WTC11 (cell line): ENCODE data around the gene MCAT. TPM values are rescaled to one million over a fixed set of nuclear protein-coding genes. Genes with fewer than 3 reads are reported as not detected.

Experiments
- ATAC-seq: fragments of 200-7000 bp; cut with Tn5 transposase; 2 replicates; pipeline ENCODE4 v1.10.0; 2021; ENCODE audit warnings: mild to moderate bottlenecking, moderate library complexity
- CTCF ChIA-PET: fragments of 300-600 bp; sonication (Branson Sonifier 250); formaldehyde crosslinking; loops from one replicate; lab custom pipeline; 2021; ENCODE audit warnings: antibody characterized with exemption; lab: Charles Lee
- POLR2A ChIA-PET: fragments of 350-600 bp; sonication (Branson Sonifier 250); formaldehyde crosslinking; loops from one replicate; lab custom pipeline; 2021; ENCODE audit warnings: antibody characterized with exemption; lab: Charles Lee
- DNase-seq: peaks from one replicate; pipeline ENCODE4 v3.0.0; 2021; ENCODE audit warnings: low spot score
- H3K27ac Mint-ChIP-seq: 2 replicates; pipeline ENCODE4 v1.8.0; 2021; ENCODE audit warnings: mixed read lengths
- H3K27me3 Mint-ChIP-seq: 2 replicates; pipeline ENCODE4 v1.8.0; 2021; ENCODE audit warnings: low read depth, mild to moderate bottlenecking, moderate library complexity, mixed read lengths
- H3K36me3 Mint-ChIP-seq: 2 replicates; pipeline ENCODE4 v1.8.0; 2021; ENCODE audit warnings: mixed read lengths
- H3K4me1 Mint-ChIP-seq: 2 replicates; pipeline ENCODE4 v1.8.0; 2022; ENCODE audit warnings: mixed read lengths
- H3K4me3 Mint-ChIP-seq: 2 replicates; pipeline ENCODE4 v1.8.0; 2021; ENCODE audit warnings: mild to moderate bottlenecking, moderate library complexity, mixed read lengths
- H3K9me3 Mint-ChIP-seq: 2 replicates; pipeline ENCODE4 v1.8.0; 2021; ENCODE audit warnings: mixed read lengths
- ELF4 ChIP-seq: sonication (generic); formaldehyde crosslinking; IDR thresholded peaks from 2 replicates; pipeline ENCODE4 v1.8.1; 2022; ENCODE audit warnings: low read depth, mild to moderate bottlenecking, moderate library complexity, missing genetic modification reagents
- GABPB1 ChIP-seq: sonication (generic); formaldehyde crosslinking; IDR thresholded peaks from 2 replicates; pipeline ENCODE4 v1.8.1; 2023; ENCODE audit warnings: mild to moderate bottlenecking, missing genetic modification reagents
- MYBL2 ChIP-seq: sonication (generic); formaldehyde crosslinking; IDR thresholded peaks from 2 replicates; pipeline ENCODE4 v1.8.1; 2023; ENCODE audit warnings: mild to moderate bottlenecking, moderate library complexity, missing genetic modification reagents
- PRRX2 ChIP-seq: fragments of 250-450 bp; sonication (Bioruptor Pico); IDR thresholded peaks from 2 replicates; pipeline ENCODE4 v1.8.0; 2021; ENCODE audit warnings: mild to moderate bottlenecking
- TP53 ChIP-seq: sonication (generic); formaldehyde crosslinking; IDR thresholded peaks from 2 replicates; pipeline ENCODE4 v1.8.1; 2023; ENCODE audit warnings: mild to moderate bottlenecking, missing genetic modification reagents
- ZNF396 ChIP-seq: fragments of 250-450 bp; sonication (Bioruptor Pico); IDR thresholded peaks from 2 replicates; pipeline ENCODE4 v1.8.0; 2021; ENCODE audit warnings: mild to moderate bottlenecking, moderate library complexity, borderline replicate concordance
- ZNF671 ChIP-seq: fragments of 250-450 bp; sonication (Bioruptor Pico); IDR thresholded peaks from 2 replicates; pipeline ENCODE4 v1.8.0; 2021; ENCODE audit warnings: mild to moderate bottlenecking
- total RNA-seq: library from RNA; stranded (reverse); gene quantifications from 3 replicates; pipeline ENCODE4 v1.2.3, GENCODE V29; 2021
- TF ChIP-seq, protein P1 (sequence below): sonication (generic); formaldehyde crosslinking; IDR thresholded peaks from 2 replicates; pipeline ENCODE4 v1.8.0; 2022; ENCODE audit warnings: mild to moderate bottlenecking, missing genetic modification reagents
- TF ChIP-seq, protein P2 (sequence below): fragments of 250-450 bp; sonication (Bioruptor Pico); IDR thresholded peaks from 2 replicates; pipeline ENCODE4 v1.9.0; 2021; ENCODE audit warnings: mild to moderate bottlenecking
- TF ChIP-seq, protein P3 (sequence below): sonication (generic); formaldehyde crosslinking; IDR thresholded peaks from 2 replicates; pipeline ENCODE4 v1.8.1; 2022; ENCODE audit warnings: mild to moderate bottlenecking, moderate library complexity, missing genetic modification reagents
- TF ChIP-seq, protein P4 (sequence below): sonication (generic); formaldehyde crosslinking; IDR thresholded peaks from 2 replicates; pipeline ENCODE4 v1.8.0; 2023; ENCODE audit warnings: missing genetic modification reagents, mild to moderate bottlenecking, borderline replicate concordance
- TF ChIP-seq, protein P5 (sequence below): sonication (generic); formaldehyde crosslinking; IDR thresholded peaks from 2 replicates; pipeline ENCODE4 v1.8.1; 2022; ENCODE audit warnings: low read depth, missing genetic modification reagents, borderline replicate concordance
- TF ChIP-seq, protein P6 (sequence below): fragments of 250-450 bp; sonication (Bioruptor Pico); IDR thresholded peaks from 2 replicates; pipeline ENCODE4 v1.8.0; 2021; ENCODE audit warnings: mild to moderate bottlenecking
- TF ChIP-seq, protein P7 (sequence below): sonication (generic); formaldehyde crosslinking; IDR thresholded peaks from 2 replicates; pipeline ENCODE4 v1.8.0; 2022; ENCODE audit warnings: mild to moderate bottlenecking, missing genetic modification reagents

MCAT gene
- total RNA-seq, 1 experiment from 2014 or later: 18.5 TPM

DNA sequence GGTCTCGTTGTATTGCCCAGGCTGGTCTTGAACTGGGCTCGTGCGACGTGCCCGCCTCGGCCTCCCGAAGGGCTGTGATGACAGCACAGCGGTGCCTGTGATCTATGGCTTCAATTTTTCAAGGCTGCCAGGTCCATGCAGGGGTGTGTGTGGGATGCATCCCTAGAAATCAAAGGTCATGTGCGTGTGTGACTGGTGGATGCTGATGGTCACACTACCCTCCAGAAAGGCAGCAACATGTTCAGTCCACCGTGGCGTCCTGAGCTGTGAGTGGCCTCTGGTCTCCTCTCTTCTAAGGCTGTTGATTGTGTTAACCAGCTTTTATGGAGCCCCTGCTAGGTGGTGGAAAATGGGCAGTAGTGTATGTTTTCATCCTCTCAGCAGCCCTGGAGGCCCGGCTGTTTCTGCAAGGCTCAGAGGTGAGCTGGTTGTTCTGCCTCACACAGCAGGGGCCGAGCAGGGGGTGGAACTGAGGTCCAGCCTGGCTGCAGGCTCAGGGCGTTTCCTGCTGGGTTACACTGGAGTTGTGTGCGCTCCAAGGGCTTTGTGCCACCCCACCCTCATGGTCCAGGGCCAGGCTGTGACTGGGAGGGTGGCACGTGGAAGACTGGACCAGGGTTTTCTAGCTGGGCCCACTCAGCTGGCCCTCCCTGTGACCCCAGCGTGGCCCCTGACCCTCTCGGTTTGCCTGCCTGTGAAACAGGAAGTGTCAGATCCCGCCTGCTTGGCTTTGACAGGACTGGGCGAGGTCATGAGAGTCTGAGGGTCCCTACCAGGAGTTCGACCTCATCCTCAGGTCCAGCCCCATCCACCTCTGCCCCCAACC lies 25.0 kb downstream of the MCAT start:
- no peaks in the 10 kb centered on the region for H3K9me3 Mint-ChIP-seq
- H3K4me1 Mint-ChIP-seq: peaks cover 6% of the 10 kb centered on the region; the same call in 1 of the 2 replicates
- peaks cover 16% of the 10 kb centered on the region for H3K27me3 Mint-ChIP-seq
- no peak overlapping the region for H3K27ac Mint-ChIP-seq
- CTCF ChIA-PET: interaction anchor here (0.5 to 1.5 kb wide), 6 partner anchors 11 to 108 kb away, joined by 3 to 4 read pairs (median 3); no protein-coding TSS in a partner anchor
- no peak overlapping the region for H3K4me3 Mint-ChIP-seq
- POLR2A ChIA-PET: no interaction called here
- DNase-seq (no peak), ATAC-seq (peak; percentile 22)
- no peaks in the 10 kb centered on the region for H3K36me3 Mint-ChIP-seq
- TF ChIP-seq, protein P1, sequence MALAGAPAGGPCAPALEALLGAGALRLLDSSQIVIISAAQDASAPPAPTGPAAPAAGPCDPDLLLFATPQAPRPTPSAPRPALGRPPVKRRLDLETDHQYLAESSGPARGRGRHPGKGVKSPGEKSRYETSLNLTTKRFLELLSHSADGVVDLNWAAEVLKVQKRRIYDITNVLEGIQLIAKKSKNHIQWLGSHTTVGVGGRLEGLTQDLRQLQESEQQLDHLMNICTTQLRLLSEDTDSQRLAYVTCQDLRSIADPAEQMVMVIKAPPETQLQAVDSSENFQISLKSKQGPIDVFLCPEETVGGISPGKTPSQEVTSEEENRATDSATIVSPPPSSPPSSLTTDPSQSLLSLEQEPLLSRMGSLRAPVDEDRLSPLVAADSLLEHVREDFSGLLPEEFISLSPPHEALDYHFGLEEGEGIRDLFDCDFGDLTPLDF (CRISPR knock-in tag): no peak
- TF ChIP-seq PRRX2: no peak
- TF ChIP-seq, protein P2, sequence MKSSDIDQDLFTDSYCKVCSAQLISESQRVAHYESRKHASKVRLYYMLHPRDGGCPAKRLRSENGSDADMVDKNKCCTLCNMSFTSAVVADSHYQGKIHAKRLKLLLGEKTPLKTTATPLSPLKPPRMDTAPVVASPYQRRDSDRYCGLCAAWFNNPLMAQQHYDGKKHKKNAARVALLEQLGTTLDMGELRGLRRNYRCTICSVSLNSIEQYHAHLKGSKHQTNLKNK (CRISPR knock-in tag): no peak
- TF ChIP-seq, protein P3, sequence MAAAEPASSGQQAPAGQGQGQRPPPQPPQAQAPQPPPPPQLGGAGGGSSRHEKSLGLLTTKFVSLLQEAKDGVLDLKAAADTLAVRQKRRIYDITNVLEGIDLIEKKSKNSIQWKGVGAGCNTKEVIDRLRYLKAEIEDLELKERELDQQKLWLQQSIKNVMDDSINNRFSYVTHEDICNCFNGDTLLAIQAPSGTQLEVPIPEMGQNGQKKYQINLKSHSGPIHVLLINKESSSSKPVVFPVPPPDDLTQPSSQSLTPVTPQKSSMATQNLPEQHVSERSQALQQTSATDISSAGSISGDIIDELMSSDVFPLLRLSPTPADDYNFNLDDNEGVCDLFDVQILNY: no peak
- TF ChIP-seq, protein P4, sequence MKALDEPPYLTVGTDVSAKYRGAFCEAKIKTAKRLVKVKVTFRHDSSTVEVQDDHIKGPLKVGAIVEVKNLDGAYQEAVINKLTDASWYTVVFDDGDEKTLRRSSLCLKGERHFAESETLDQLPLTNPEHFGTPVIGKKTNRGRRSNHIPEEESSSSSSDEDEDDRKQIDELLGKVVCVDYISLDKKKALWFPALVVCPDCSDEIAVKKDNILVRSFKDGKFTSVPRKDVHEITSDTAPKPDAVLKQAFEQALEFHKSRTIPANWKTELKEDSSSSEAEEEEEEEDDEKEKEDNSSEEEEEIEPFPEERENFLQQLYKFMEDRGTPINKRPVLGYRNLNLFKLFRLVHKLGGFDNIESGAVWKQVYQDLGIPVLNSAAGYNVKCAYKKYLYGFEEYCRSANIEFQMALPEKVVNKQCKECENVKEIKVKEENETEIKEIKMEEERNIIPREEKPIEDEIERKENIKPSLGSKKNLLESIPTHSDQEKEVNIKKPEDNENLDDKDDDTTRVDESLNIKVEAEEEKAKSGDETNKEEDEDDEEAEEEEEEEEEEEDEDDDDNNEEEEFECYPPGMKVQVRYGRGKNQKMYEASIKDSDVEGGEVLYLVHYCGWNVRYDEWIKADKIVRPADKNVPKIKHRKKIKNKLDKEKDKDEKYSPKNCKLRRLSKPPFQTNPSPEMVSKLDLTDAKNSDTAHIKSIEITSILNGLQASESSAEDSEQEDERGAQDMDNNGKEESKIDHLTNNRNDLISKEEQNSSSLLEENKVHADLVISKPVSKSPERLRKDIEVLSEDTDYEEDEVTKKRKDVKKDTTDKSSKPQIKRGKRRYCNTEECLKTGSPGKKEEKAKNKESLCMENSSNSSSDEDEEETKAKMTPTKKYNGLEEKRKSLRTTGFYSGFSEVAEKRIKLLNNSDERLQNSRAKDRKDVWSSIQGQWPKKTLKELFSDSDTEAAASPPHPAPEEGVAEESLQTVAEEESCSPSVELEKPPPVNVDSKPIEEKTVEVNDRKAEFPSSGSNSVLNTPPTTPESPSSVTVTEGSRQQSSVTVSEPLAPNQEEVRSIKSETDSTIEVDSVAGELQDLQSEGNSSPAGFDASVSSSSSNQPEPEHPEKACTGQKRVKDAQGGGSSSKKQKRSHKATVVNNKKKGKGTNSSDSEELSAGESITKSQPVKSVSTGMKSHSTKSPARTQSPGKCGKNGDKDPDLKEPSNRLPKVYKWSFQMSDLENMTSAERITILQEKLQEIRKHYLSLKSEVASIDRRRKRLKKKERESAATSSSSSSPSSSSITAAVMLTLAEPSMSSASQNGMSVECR (CRISPR knock-in tag): no peak
- TF ChIP-seq GABPB1 (CRISPR knock-in tag): no peak
- no peak for TF ChIP-seq ZNF396 (CRISPR knock-in tag)
- no peak for TF ChIP-seq TP53
- TF ChIP-seq, protein P5, sequence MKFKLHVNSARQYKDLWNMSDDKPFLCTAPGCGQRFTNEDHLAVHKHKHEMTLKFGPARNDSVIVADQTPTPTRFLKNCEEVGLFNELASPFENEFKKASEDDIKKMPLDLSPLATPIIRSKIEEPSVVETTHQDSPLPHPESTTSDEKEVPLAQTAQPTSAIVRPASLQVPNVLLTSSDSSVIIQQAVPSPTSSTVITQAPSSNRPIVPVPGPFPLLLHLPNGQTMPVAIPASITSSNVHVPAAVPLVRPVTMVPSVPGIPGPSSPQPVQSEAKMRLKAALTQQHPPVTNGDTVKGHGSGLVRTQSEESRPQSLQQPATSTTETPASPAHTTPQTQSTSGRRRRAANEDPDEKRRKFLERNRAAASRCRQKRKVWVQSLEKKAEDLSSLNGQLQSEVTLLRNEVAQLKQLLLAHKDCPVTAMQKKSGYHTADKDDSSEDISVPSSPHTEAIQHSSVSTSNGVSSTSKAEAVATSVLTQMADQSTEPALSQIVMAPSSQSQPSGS: no peak
- TF ChIP-seq, protein P6, sequence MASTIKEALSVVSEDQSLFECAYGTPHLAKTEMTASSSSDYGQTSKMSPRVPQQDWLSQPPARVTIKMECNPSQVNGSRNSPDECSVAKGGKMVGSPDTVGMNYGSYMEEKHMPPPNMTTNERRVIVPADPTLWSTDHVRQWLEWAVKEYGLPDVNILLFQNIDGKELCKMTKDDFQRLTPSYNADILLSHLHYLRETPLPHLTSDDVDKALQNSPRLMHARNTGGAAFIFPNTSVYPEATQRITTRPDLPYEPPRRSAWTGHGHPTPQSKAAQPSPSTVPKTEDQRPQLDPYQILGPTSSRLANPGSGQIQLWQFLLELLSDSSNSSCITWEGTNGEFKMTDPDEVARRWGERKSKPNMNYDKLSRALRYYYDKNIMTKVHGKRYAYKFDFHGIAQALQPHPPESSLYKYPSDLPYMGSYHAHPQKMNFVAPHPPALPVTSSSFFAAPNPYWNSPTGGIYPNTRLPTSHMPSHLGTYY (CRISPR knock-in tag): no peak
- TF ChIP-seq ELF4 (CRISPR knock-in tag): no peak
- TF ChIP-seq ZNF671: no peak
- TF ChIP-seq, protein P7, sequence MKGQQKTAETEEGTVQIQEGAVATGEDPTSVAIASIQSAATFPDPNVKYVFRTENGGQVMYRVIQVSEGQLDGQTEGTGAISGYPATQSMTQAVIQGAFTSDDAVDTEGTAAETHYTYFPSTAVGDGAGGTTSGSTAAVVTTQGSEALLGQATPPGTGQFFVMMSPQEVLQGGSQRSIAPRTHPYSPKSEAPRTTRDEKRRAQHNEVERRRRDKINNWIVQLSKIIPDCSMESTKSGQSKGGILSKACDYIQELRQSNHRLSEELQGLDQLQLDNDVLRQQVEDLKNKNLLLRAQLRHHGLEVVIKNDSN (CRISPR knock-in tag): no peak
- no peak for TF ChIP-seq MYBL2 (CRISPR knock-in tag)
